HG03095 (cell line): ENCODE results near the gene TXNL1.
A peak's percentile ranks its signal among the peaks of the same experiment; 100 is the strongest.
"Not testable (repeated sequence)": the region's sequence is repeated elsewhere in the genome, so short reads cannot be mapped to it uniquely, and the experiment has no call there.

Experiments
- ATAC-seq: cut with Tn5 transposase; IDR thresholded peaks from one replicate; pipeline ENCODE4 v1.9.1; 2021; ENCODE audit warnings: moderate library complexity; ENCODE audit not compliant: unreplicated experiment

TXNL1 gene

DNA sequence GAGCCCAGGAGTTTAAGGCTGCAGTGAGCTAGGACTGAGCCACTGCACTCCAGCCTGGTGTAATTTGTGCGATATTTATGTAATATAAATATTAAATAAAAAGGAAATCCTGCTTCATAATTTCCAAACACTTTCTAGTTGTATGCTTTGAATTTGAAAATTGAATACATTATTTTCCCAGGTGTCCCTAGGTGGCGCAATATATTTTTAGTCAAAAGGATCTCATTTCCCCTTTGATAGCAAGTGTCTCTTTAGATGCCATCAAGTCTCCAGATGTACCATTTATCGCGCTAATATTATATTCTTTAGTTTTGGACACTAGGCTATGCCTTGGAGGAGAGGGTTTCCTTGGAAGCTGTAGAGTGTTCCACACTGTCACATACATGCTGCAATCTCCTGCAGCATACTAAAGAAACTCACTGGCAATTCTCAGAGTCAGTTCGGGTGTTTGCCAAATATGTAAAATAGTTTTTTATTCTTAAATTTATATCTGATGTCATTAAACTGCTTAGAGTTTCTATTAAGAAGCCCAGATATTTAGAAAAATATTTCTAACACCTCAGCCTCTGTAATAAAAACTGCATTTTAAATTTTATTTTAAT is 7.1 kb upstream of the TXNL1 start:
- no peak for ATAC-seq

DNA sequence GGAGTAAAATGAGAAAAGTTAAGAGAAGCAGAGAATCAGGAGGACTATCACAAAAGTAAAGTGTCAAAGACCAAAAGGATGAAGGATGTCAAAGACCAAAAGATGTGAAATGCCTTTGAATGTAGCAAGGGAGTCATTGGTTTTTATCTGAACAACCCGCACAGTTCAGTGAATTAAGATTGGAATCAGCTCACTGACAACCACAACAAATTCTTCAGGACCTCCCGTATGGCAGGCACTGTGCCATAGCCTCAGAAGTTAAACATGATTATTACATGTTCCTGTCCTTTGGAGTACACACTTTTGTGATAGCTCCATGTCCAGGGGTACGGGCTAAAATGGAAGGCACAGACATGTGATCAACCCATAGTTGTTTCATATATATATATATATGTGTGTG is 5.0 kb upstream of the TXNL1 start:
- ATAC-seq, result no peak

DNA sequence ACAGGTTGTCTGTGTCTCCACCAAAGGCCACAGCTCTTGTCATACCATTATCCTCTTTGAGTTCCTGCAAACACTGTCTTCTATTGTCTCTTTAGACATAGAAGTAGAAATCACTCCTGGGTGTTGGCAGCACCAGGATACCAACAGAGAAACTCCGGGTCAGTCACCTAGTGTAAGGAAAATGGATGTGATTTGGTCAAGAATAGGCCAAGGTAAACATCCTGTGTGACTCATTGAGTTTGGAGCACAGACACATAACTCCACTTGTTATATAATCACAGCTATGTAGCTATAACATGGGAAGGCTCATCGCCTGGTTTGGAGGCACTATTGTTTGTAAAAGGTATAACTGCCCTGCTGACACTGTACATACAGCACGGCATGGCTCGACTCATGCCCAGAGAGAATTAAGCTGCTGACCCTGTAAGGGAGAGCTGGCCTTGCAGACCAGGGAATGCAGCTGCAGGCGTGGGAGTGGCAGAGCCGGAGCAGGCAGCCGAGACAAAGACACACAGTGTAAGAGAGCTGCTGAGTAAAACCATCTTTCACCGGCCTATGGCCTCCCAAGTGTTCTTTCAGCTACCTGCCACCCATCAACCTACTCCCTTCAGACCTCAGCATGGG is 3.4 kb upstream of the TXNL1 start:
- no peak for ATAC-seq

DNA sequence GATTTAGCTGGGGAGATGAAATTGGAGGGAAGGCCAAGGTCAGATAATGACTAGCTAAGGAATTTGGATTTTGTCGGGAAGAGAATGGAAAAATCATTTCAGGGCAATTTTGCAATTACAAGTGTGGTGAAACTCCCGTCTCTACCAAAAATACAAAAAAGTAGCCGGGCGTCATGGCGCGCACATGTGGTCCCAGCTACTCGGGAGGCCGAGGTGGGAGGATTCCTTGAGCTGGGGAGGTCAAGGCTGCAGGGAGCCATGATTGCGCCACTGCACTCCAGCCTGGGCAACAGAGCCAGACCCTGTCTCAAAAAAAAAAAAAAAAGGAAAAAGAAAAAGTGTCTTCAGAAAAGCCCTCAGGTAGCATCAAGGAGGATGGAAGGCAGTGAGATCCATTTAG is 1.2 kb upstream of the TXNL1 start:
- no peak for ATAC-seq

DNA sequence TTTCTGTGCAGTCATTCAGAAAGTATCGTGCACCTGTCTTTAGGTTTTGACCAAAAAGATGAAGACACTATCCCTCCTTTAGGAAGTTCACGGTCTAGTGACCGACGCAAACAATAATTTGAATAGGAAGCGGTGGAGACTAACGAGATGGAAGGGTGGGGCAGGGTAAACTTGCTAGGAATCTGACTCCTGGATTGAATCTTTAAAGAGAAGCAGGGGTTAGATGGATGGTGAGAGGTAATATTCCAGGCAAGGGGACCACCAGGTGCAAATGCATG is 651 bp upstream of the TXNL1 start:
- ATAC-seq, result peak; percentile 8

DNA sequence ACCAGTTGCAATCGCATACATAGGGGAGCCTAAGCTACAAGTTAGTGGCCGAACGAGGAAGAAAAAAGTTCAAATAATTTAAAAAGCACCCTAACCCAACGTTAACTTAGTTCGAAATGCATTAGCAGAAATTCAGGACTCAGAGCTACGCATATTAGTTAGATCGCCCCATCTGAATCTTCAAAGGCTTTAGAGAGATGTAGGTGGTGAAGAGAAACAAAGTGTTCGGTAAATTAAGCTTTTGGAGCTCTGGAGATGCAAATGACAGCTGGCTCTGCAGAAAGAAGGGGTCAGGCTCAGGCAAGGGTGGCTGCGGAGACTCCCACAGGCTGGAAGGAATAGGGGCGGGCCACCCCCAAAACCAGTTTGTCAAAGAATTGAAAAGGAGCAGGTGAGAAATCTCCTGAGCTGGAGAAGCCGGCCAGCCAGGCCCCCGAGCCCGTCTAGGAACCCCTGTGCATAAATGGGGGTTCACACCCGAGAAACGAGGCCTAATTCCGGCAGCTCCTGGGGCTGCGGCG is 621 bp downstream of the TXNL1 start:
- ATAC-seq, result peak; percentile 14

DNA sequence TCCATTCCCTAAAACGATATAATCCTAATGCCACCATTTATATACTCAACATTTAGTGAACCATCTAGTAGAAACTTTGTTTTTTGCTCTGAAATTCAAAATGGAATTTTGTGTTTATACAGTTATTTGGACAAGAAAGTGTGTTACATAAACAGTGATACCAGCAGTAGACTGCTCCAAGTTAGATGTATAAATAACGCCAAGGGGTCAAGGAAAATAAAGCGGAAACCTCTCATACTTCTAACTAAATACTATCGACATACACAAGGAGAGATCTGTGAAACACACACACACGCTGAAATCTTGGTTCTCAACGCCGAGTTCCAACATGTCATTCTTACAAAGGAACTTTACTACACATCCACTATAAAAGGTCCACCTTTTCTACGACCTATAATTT is 1.2 kb downstream of the TXNL1 start:
- ATAC-seq, result no peak

DNA sequence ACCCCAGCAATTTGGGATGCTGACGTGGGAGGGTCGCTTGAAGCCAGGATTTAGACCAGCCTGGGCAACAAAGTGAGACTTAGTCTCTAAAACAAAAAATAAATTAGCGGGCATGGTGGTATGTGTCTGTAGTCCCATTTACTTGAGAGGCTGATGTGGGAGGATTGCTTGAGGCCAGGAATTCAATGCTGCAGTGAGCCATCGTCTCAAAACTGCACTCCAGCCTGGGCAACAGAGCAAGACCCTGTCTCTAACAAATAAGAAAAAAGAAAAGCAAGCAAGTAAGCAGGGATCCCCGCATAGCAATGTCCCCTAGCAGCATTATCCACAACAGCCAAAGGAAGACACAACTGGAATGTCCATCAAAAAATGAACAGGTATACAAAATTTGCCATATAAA is 3.4 kb downstream of the TXNL1 start:
- no peak for ATAC-seq

DNA sequence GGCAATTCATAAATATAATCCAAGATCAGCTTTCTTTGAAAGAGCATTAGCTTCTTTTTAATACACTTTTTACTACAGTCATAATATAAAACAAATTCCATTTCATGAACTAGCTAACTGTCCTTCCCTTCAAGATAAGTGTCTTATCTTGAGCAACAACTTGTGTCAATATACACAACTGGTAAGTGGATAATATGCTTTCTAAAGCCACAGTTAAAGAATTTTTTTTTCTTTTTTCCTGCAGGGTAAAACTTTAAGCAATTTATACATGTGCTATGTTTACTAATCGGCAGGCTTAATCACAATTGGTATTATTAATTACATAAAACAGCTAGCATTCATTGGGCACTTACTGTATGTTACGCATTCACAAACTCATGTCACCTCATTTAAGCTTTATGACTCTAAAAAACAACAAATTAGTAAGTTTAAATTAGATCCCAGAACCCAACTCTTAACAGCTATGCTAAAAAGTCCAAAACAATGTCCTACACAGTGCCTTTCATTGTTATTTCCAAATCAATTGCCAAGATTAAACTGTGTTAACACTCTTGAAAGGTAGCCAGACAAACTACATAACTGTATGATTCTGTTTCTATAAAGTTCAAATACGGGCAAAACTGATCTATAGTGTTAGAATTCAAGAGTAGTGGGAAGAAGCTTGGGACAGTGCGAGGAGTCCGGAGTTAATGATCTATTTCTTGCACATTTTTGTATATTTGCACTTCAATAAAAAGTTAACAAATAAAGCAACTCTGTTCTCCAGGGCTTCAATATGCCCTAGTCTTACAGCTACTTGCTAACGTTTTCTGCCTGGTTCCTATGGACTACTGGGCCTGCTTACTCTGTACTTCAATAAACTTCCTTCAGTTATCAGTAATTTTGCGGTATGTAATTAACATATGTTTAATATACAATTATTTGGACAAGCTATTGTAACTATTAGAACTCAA is 6.0 kb downstream of the TXNL1 start:
- no peak for ATAC-seq

DNA sequence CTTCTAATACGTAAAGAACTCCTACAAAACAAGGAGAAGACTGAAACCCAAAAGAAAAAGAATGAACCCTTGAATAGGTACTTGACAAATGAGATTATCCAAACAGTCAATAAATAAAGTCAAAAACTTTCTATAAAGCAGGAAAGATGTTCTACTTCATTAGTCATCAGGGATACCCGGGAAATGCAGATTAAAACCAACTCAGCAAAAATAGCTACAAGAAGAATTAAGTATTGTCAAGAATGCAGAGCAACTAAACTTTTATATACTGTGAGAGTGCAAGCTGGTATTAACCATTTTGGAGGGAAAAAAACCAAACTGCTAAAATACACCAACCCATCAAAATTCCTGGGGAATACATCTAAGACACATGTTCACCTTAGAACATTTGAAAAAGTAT is 10.4 kb downstream of the TXNL1 start:
- no peak for ATAC-seq

DNA sequence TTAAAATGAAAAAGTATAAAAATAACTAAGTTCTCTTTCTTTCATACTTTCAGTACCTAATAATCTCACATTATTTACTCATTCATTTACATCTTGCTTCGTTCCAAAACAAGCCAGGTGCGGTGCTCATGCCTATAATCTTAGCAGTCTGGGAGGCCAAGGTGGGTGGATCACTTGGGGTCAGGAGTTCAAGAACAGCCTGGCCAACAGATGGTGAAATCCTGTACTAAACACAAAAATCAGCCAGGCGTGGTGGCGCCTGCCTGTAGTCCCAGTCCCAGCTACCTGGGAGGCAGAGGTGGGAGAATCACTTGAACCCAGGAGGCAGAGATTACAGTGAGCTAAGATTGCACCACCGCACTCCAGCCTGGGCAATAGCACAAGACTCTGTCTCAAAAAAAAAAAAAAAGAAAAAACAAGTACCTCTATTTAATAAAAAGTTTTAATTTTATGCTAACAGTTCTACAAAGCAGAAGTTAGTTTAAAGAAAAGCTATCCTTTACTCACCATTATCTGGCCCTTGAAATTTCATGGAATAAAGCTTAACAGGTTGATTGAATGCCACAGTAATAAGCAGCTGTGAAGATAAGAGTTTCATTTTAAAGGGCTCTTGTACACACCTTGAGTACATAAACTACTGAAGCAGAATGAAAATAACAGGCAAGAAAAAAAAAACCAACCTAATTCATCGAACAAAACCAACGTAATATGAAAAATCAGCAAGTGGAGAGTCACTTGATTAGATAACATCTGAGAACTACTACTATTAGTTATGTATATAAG is 22.5 kb downstream of the TXNL1 start:
- ATAC-seq, result no peak

DNA sequence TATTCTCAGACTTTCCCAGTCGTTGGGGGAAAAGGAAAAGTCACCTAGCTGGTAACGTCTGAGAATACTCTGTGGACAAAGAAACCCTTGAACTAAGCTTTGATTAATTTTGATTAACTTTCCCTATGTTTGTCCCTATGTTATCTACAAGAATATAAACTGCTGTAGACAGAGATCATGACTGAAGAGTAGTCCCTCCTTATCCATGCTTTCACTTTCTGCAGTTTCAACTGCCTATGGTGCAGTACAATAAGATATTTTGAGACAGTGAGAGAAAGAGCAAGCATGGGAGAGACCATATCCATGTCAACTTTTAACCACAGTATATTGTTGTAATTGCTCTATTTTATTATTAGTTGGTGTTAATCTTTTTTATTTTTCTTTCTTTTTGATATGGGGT is 31.8 kb downstream of the TXNL1 start:
- ATAC-seq, result no peak

DNA sequence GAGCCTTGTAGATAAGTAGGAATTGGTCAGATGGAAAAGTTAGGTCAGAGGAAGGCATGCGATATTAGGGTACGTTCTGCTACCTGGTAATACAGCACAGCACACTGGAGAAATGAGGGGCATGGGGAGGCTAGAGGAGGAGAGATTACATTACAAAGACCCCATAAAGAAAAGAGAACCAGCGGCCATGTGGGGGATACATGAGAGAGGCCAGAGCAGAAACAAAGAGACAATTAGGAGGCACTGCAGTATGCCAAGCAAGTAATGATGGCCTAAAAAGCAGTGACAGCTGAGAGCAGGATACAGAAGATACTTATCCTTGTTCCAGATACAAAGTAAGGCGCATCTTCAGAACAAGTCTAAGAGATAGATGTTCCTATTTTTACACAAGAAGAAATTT is 40.0 kb downstream of the TXNL1 start:
- no peak for ATAC-seq

DNA sequence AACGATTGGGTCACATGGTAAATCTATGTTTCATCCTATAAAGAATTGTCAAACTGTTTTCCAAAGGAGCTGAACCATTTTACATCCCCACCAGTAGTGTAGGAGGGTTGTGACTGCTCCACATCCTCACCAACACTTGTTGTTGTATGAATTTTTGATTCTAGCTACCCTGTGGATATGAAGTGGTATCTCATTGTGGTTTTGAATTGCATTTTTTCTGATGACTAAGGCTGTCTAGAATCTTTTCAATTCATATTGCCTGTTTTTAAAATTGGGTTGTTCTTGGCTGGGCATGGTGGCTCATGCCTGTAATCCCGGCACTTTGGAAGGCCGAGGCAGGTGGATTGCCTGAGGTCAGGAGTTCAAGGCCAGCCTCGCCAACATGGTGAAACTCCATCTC is 44.5 kb downstream of the TXNL1 start:
- ATAC-seq, result no peak

DNA sequence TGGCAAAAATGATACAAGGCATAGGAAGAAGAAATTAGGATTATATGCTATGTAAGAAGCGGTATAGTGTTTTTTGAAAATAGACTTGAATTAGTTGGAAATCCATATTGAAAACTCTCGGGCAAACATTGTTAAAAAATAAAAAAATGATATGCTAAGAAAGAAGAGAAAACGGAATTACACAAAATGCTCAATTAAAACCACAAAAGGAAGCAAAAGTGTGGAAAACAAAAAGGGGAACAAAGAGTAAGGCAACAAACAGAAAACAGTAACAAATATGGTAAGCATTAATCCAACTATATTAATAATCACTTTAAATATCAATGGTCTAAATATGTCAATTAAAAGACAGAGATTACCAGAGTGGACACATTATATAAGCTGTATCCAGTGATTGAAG is 58.4 kb downstream of the TXNL1 start:
- no peak for ATAC-seq

DNA sequence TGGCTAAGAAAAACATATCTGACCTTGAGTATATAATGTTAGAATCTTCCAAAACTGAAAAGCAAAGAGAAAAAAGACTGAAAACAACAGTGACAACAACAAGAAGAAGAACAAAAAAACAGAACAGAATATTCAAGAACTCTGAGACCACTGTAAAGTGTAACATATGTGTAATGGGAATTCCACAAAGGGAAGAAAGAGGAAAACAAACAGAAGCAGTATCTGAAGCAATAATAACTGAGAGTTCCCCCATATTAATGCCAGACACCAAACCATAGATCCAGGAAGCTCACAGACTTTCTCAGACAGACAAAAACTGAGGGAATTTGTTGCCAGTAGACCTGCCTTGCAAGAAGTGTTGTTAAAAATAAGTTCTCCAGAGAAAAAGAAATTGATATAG is 58.9 kb downstream of the TXNL1 start:
- ATAC-seq, result no peak

DNA sequence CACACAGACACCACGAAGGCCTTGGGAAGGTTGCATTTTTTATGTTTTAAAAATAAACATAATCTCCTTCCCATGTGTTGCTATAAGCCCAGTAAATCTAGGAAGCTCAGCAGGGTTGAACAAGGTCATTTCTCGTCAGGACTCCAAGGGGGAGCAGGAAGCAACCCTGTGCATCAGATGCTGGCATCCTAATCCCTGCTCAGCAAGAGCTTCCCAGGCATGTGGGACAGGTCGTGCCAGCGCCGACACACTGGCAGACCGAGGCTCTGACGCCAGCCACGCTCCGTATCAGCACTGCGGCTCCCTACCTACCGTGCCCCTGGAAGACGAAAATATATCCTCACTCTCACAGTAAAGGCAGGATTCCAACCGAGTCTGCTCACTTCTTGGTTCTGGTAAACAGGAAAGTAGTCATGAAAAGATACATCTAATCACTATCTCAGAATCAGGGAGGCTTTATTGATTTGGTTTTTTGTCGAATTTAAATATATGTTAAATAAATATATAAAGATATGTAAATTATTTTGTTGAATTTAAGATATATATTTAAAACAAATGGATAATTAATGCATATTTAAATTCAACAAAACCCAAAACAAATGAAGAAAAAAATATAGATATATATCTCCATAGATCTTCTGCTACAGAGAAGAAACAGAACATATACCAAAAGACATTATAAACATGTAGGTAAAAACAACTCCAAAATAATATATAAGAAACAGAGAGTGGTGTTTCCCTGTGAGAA is 61.4 kb downstream of the TXNL1 start:
- no peak for ATAC-seq

DNA sequence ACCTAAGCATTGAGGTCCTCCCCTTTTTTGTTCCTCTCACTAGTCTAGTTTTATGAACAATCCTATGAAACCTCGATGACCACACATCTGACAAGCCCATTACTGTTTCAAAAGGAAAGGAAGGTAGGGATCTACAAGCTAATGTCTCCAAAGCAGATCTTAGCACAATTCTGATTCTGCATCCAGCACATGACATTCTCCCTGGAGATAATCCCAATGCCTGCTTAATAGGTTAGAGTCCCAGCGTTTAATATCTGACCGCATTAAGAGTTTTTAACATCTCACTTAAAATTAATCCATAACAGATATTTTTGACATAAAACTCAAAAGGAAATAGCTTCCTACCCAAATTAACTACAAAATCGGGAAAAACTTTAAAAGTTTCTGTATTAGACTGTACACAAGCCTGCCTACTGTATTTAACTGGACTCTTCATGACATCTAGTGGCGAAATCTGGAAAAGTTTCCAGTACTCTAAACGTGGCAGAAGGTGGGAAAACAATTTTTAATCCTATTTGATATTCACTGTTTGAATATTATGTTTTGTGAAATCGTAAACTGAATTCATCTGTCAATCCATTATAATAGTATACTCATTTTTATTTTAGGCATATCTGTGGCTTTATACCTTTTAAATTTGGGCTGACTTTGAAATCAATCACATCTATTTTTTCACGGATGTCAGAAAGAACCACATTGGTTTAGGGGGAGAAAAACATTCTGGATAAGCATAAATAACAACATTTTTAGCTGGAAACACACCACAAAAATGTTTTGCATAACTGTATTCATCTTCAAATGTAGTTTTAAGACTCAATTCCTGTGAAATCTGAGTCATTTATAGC is 62.4 kb downstream of the TXNL1 start:
- peak; percentile 77 for ATAC-seq

DNA sequence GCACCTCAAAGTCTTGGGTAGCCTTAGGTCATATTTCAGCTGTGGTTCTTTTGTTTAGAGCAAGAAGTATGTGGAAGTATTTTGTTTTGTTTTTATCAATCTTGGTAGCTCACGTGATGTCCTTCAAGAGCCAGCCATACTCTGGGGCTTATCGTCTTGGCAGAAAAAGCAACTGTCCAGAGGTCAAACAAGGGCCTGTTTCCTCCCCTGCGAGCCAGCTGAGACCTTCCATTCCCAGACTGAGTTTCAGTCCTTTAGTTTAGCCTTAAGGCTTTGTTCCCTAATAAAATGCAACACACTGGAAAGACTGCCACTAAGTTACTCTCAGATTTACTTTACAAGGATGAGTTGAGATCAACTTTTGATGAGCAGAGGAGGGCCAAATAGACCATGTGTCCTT is 63.5 kb downstream of the TXNL1 start:
- no peak for ATAC-seq

DNA sequence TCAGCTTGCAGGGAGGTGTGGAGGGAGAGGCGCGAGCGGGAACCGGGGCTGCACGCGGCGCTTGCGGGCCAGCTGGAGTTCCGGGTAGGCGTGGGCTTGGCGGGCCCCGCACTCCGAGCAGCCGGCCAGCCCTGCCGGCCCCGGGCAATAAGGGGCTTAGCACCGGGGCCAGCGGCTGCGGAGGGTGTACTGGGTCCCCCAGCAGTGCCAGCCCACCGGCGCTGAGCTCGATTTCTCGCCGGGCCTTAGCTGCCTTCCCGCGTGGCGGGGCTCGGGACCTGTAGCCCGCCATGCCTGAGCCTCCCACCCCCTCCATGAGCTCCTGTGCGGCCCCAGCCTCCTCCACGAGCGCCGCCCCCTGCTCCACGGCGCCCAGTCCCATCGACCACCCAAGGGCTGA is 66.1 kb downstream of the TXNL1 start:
- not testable (repeated sequence) for ATAC-seq
